MM.1S (cell line): Measurements from ENCODE around the gene AQP10.
"Not testable (repeated sequence)": the region's sequence is repeated elsewhere in the genome, so short reads cannot be mapped to it uniquely, and the experiment has no call there.

ENCODE experiments used
- CTCF ChIP-seq: fragments of 300-600 bp; sonication (generic); IDR thresholded peaks from 2 replicates; pipeline ENCODE4 v1.5.1; 2016; ENCODE audit warnings: antibody characterized with exemption, low read length, mixed read lengths
- EZH2 ChIP-seq: fragments of 300-600 bp; sonication (generic); optimal IDR thresholded peaks from 2 replicates; pipeline ENCODE3; 2017; ENCODE audit warnings: low read depth, mild to moderate bottlenecking, antibody characterized with exemption, low read length, mixed read lengths

DNA sequence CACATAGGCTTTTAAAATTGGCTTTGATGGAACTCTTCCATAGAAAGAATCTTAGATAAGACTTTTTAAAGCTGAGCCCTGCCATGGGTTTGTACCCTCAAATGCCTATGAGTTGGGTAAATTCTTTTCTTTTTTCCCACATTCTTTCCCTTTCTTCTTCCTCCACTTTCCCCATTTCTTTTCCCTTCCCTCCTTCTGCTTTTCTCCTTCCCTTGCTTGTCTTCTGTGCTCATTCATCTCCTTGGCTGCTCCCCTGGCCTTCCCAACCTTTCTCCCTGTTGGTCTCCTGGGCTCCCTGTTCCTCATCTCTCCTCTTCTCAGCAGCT, 679 bp downstream of the AQP10 start:
- TF ChIP-seq EZH2, CTCF: not testable (repeated sequence)
